ENCODE results near the gene DDX51. TPM values are rescaled to one million over a fixed set of nuclear protein-coding genes. Genes with fewer than 3 reads are reported as not detected.

Gene DDX51
- total and polyA plus RNA-seq, 2 of the 13 experiments (the other 11 are each of a cell fraction or from before 2014, with no cell fraction given), result 10.1 TPM

DNA sequence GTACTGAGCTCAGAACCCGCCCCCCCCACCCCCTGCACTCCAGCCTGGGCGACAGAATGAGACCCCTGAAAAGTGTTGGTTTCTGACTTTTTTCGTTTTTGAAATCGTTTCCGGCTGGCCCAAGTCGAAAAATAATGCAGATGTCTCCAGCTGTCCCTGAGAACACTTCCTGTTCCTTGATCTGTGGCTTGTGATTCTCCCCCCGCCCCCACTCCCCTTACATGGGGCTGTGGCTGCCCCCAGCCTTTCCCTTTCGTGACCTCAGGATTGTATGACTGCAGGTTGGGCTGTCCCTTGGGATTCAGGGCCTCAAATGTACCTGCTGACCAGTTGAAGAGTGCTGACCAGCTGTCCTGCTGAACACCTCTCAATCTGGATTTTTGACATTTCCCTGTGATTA, 34.2 kb upstream of the DDX51 start:
- Histone ChIP-seq H3K4me3 (replicated peaks in 1 of 3; ENCODE audit: insufficient read depth in 1 of 3, low read depth in 2 of 3, low read length in 3 of 3) (no peak overlapping the region), H3K4me1 (ENCODE audit: insufficient read depth, low read length) (no peaks in the 10 kb centered on the region), H3K9me3 (ENCODE audit: low read length) (no peaks in the 10 kb centered on the region), H3K4me2 (ENCODE audit: low read depth, low read length) (no peak overlapping the region), H3K27ac (ENCODE audit: extremely low read length, insufficient read depth, low read length) (no peak overlapping the region), H4K20me1 (ENCODE audit: insufficient read depth, low read length) (no peaks in the 10 kb centered on the region; the same call in 1 of the 2 replicates), H3K36me3 (replicated peaks in 1 of 2; ENCODE audit: control insufficient read depth in 1 of 2, insufficient read depth in 2 of 2, low read length in 2 of 2) (no peaks in the 10 kb centered on the region), H3K27me3 (ENCODE audit: control insufficient read depth in 1 of 2, insufficient read depth in 2 of 2, low read length in 2 of 2) (peaks cover 19 to 84% of the 10 kb centered on the region in 2 experiments), H2AFZ (ENCODE audit: low read length) (no peak overlapping the region), H3K79me2 (ENCODE audit: insufficient read depth, low read length) (no peaks in the 10 kb centered on the region), H3K9ac (ENCODE audit: insufficient read depth, low read depth, low read length) (no peak overlapping the region)
- ChIA-PET CTCF (ENCODE audit: low intra/inter-chr PET ratio, low total read pairs) (no interaction called here), POLR2A (no interaction called here)
- in situ Hi-C loops (cut with HindIII; ENCODE audit: extremely low pct_ligation_motif_present, low pct_unique_long_range_greater_than_20kb) (no loop called here), intact Hi-C loops (cut with micrococcal nuclease; ENCODE audit: unreplicated experiment) (no loop called here)
- TF ChIP-seq RBAK (CRISPR knock-in tag; IDR thresholded peaks at IDR 0.05) (no peak), SYNCRIP (IDR thresholded peaks at IDR 0.05; ENCODE audit: insufficient read depth, low read depth, low read length) (no peak)
- DNase-seq (ENCODE audit: low spot score), result no peak
- no peak for FAIRE-seq
- WGBS (ENCODE audit: low lambda C conversion rate), result 26% methylated on average over 8 of the region's 8 CpGs
- BruUV-seq (replicated peaks), result no TSS peak
- no peak for ATAC-seq

DNA sequence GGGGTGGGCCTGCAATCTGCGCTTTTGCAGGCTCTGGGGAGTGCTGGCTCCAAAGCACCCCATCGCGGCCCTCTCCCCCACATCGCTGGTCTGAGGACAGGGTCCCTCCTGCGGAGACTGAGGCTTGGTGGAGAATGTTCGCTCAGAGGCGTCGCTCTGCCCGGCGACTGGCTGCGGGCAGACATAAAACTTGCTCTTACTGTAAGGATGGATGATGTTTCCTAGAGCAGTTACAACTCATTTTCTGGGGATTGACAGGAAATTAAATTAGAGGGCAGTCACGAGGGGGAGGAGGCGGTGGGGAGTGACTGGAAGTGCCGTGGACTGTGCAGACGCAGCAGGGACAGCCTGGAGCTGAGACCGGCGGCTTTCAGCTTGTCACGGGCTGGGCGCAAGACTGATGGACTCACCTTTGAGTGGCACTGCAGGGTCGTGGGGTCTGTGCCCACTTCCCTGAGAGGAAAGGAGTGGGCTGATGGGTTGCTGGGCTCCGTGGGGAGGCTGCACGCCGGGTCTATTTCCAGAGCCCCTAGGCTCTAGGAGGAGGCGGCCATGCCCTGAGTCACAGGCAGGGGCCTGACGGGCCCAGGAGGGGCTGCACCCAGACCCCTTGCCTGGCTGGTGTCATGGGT, 32.9 kb upstream of the DDX51 start:
- Histone ChIP-seq H3K36me3 (replicated peaks in 1 of 2; ENCODE audit: control insufficient read depth in 1 of 2, insufficient read depth in 2 of 2, low read length in 2 of 2) (no peaks in the 10 kb centered on the region), H3K27me3 (ENCODE audit: control insufficient read depth in 1 of 2, insufficient read depth in 2 of 2, low read length in 2 of 2) (peaks cover 23 to 85% of the 10 kb centered on the region in 2 experiments), H4K20me1 (ENCODE audit: insufficient read depth, low read length) (peaks cover 2% of the 10 kb centered on the region; the same call in 1 of the 2 replicates), H3K4me2 (ENCODE audit: low read depth, low read length) (no peak overlapping the region), H3K27ac (ENCODE audit: extremely low read length, insufficient read depth, low read length) (no peak overlapping the region), H3K4me1 (ENCODE audit: insufficient read depth, low read length) (no peaks in the 10 kb centered on the region), H2AFZ (ENCODE audit: low read length) (no peak overlapping the region), H3K9ac (ENCODE audit: insufficient read depth, low read depth, low read length) (no peak overlapping the region), H3K9me3 (ENCODE audit: low read length) (no peaks in the 10 kb centered on the region), H3K4me3 (replicated peaks in 1 of 3; ENCODE audit: insufficient read depth in 1 of 3, low read depth in 2 of 3, low read length in 3 of 3) (no peak overlapping the region), H3K79me2 (ENCODE audit: insufficient read depth, low read length) (no peaks in the 10 kb centered on the region)
- no TSS peak for BruUV-seq (replicated peaks)
- ChIA-PET POLR2A (no interaction called here), CTCF (ENCODE audit: low intra/inter-chr PET ratio, low total read pairs) (no interaction called here)
- FAIRE-seq, result no peak
- in situ Hi-C loops (cut with HindIII; ENCODE audit: extremely low pct_ligation_motif_present, low pct_unique_long_range_greater_than_20kb) (no loop called here), intact Hi-C loops (cut with micrococcal nuclease; ENCODE audit: unreplicated experiment) (no loop called here)
- ATAC-seq, result no peak
- whole genome bisulfite sequencing (ENCODE audit: low lambda C conversion rate), result 36% methylated on average over 23 of the region's 25 CpGs
- DNase-seq (ENCODE audit: low spot score), result no peak
- TF ChIP-seq JUNB (CRISPR knock-in tag; IDR thresholded peaks at IDR 0.05; ENCODE audit: borderline replicate concordance), result no peak
- no peak for TF ChIP-seq RAD21 (CRISPR knock-in tag; IDR thresholded peaks at IDR 0.05)
- no peak for TF ChIP-seq ZNF703 (CRISPR knock-in tag; IDR thresholded peaks at IDR 0.05; ENCODE audit: borderline replicate concordance)
